ENCODE data around the gene MINAR2. TPM values are rescaled to one million over a fixed set of nuclear protein-coding genes. Genes with fewer than 3 reads are reported as not detected.

The MINAR2 gene
- total RNA-seq: under 1 TPM in 1 of 2 donors, not detected in 1; 0.27 TPM

GRCh38 chr5:129747572-129748407 lies at the start of gene MINAR2:
MINAR2 (plus strand) TSS chr5:129748094; CDS start chr5:129748191, 97 bp downstream.
- Histone ChIP-seq H3K4me3 (no peak within 1 kb of the TSS), H3K27ac (no peak within 1 kb of the TSS), H3K4me1 (ENCODE audit: control insufficient read depth in 1 of 2, low read depth in 2 of 2) (no peaks in the 10 kb centered on the region), H3K27me3 (replicated peaks; ENCODE audit: insufficient read depth) (no peaks in the 10 kb centered on the region), H3K36me3 (no peaks in the 10 kb centered on the region), H3K9me3 (no peaks in the 10 kb centered on the region)
- ATAC-seq (ENCODE audit: insufficient number of reproducible peaks, low FRiP score, low read depth) (no peak), DNase-seq (ENCODE audit: low spot score) (no peak)
- no peak for TF ChIP-seq CTCF (IDR thresholded peaks at IDR 0.05)

- Histone ChIP-seq H3K4me3 (no peak overlapping the region), H3K9me3 (no peaks in the 10 kb centered on the region), H3K4me1 (ENCODE audit: control insufficient read depth in 1 of 2, low read depth in 2 of 2) (no peaks in the 10 kb centered on the region), H3K27ac (no peak overlapping the region), H3K27me3 (replicated peaks; ENCODE audit: insufficient read depth) (no peaks in the 10 kb centered on the region), H3K36me3 (no peaks in the 10 kb centered on the region)
- DNase-seq (ENCODE audit: low spot score) (no peak), ATAC-seq (ENCODE audit: insufficient number of reproducible peaks, low FRiP score, low read depth) (no peak)
- no peak for TF ChIP-seq CTCF (IDR thresholded peaks at IDR 0.05)
These were observed 49.2 kb upstream of the MINAR2 start for GRCh38 chr5:129698661-129699060.

DNA sequence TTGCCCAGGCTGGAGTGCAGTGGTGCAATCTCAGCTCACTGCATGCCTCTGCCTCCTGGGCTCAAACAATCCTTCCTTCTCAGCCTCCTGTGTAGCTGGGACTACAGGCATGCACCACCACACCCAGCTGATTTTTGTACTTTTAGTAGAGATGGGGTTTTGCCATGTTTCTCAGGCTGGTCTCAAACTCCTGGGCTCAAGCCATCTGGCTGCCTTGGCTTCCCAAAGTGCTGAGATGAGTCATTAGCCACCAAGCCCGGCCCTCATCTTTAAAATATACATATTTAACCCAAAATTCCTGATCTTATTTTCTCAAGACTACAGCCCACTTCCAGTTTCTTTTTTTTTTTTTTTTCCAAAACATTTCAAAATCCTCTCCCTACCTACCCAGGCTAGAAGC lies 31.7 kb upstream of the MINAR2 start:
- no peak for TF ChIP-seq CTCF (IDR thresholded peaks at IDR 0.05)
- H3K9me3 ChIP-seq: no peaks in the 10 kb centered on the region
- ATAC-seq (ENCODE audit: insufficient number of reproducible peaks, low FRiP score, low read depth): no peak
- no peaks in the 10 kb centered on the region for H3K36me3 ChIP-seq
- no peak for DNase-seq (ENCODE audit: low spot score)
- H3K27me3 ChIP-seq (replicated peaks; ENCODE audit: insufficient read depth): no peaks in the 10 kb centered on the region
- no peak overlapping the region for H3K4me3 ChIP-seq
- no peak overlapping the region for H3K27ac ChIP-seq
- peaks cover 4 to 31% of the 10 kb centered on the region in 2 donors for H3K4me1 ChIP-seq (ENCODE audit: control insufficient read depth in 1 of 2, low read depth in 2 of 2)

DNA sequence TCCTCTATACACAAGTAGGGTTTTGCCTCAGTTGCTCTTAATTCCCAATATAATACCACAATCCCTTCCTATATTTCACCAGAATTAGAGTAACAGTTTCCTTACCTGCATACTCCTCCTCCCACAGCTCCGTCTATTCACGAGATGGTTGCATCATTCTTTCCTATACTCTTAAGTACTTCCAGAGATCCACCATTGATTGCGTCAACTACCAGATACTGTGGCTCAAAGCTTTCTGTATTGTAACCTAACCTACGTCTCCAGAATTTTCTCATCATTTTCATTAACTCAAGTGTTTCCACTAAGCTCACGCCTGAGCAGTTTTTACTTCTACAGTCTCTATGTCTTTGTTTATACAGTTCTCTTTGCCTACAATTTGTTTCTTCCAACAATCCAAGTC lies 31.2 kb upstream of the MINAR2 start:
- DNase-seq (ENCODE audit: low spot score): no peak
- no peak for ATAC-seq (ENCODE audit: insufficient number of reproducible peaks, low FRiP score, low read depth)
- no peaks in the 10 kb centered on the region for H3K27me3 ChIP-seq (replicated peaks; ENCODE audit: insufficient read depth)
- H3K36me3 ChIP-seq: no peaks in the 10 kb centered on the region
- H3K4me3 ChIP-seq: no peak overlapping the region
- no peak for TF ChIP-seq CTCF (IDR thresholded peaks at IDR 0.05)
- H3K4me1 ChIP-seq (ENCODE audit: control insufficient read depth in 1 of 2, low read depth in 2 of 2): peaks cover 4 to 31% of the 10 kb centered on the region in 2 donors
- no peaks in the 10 kb centered on the region for H3K9me3 ChIP-seq
- no peak overlapping the region for H3K27ac ChIP-seq

GRCh38 chr5:129717751-129718310 lies 30.1 kb upstream of the MINAR2 start:
- ATAC-seq (ENCODE audit: insufficient number of reproducible peaks, low FRiP score, low read depth) (no peak), DNase-seq (ENCODE audit: low spot score) (no peak)
- no peak for TF ChIP-seq CTCF (IDR thresholded peaks at IDR 0.05)
- Histone ChIP-seq H3K27me3 (replicated peaks; ENCODE audit: insufficient read depth) (no peaks in the 10 kb centered on the region), H3K4me1 (ENCODE audit: control insufficient read depth in 1 of 2, low read depth in 2 of 2) (peaks cover 4 to 31% of the 10 kb centered on the region in 2 donors), H3K27ac (no peak overlapping the region), H3K4me3 (no peak overlapping the region), H3K36me3 (no peaks in the 10 kb centered on the region), H3K9me3 (no peaks in the 10 kb centered on the region)
